HG03432 (cell line): ENCODE results near the gene CTDSPL.
"Not testable (repeated sequence)": the region's sequence is repeated elsewhere in the genome, so short reads cannot be mapped to it uniquely, and the experiment has no call there.

Experiments
- ATAC-seq: cut with Tn5 transposase; IDR thresholded peaks from one replicate; pipeline ENCODE4 v1.9.1; 2021; ENCODE audit warnings: mild to moderate bottlenecking, moderate library complexity; ENCODE audit not compliant: unreplicated experiment

Gene CTDSPL

DNA sequence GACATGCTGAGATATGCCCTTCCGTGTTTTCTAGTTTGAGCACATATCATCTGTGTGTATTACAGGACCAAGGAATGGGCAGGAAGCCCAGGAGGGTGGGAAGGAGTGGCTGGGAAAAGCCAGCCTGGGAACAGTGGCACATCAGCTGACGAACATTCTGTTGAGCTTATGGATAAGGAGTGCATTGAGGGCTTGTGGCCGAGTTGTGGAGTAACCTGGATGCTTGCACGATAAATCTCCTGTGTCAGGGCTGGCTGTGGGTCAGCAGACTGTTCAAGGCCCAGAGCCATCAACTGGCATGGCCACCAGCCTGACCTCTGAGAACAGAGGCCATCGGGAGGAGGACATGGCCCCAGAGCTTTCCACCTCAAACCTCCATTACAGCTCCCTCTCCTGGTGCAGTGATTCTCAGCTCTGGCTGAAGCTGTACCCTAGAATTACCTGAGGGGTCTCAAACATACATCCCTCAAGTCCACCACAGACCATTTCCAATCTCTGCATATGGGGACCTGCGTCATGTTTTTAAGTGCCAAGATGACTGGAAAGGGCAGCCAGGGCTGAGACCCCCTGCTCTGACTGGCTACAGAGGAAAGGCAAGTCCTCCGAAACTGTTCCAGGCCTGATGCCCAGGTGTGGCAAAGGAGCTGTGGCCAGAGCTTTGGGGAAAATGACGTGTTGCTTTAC is 124.1 kb downstream of the CTDSPL start:
- no peak for ATAC-seq

DNA sequence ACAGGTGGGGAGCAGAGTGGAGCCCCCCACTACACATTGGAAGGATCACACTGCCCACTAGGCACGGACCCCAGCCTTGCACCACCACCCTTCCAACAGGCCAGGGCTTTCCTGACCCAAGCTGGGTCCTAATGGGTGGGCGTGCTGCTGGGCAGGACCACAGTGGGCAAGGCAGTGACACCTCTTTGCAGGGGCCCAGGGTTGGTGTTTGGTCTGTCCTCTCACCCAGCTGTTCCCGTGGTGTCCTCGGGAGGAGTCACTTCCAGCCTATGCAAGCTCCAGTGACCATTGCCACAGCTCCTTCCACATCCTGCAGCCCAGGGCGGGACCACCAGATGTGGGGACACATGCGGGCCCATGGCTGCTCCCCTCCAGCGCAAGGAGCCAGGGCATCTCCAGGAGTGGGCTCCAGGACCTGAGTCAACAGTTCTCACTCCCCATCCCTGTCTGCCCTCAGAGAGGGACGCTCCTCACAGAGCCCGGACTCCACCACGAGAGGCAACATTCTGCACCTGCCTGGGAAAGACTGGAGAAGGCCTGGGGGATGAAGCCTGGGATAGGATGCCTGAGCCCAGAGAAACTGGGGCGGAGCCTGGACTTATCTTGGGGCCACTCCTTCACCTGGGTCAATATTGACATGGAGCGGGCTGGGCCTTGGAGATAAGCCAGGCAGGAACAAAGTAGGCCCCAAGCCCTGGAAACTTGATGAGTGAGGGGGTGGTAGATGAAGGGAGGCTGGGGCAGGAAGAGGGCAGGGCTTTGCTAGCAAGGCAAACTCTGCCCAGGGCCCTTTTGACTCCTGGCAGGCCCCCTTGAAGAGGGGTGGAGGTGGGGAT is 125.0 kb downstream of the CTDSPL start:
- ATAC-seq, result no peak

DNA sequence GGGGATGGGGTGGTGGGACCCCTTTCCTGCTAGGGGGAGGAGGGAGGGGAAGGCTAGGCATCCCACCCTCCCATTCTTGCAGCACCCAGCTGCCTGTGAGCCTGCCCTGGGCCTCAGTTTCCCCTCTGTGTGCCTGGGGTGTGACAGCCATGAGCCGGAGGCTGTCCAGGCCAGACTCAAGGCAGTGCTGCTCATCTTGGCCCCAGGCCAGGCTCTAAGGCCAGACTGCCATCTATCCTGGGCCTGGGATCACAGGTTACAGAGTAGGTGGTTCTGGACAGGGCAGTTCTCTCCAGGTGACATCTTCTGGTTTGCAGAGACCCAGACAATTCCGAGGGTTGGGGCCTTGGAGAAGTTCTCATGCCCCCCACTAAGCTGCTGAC is 125.6 kb downstream of the CTDSPL start:
- ATAC-seq, result no peak

DNA sequence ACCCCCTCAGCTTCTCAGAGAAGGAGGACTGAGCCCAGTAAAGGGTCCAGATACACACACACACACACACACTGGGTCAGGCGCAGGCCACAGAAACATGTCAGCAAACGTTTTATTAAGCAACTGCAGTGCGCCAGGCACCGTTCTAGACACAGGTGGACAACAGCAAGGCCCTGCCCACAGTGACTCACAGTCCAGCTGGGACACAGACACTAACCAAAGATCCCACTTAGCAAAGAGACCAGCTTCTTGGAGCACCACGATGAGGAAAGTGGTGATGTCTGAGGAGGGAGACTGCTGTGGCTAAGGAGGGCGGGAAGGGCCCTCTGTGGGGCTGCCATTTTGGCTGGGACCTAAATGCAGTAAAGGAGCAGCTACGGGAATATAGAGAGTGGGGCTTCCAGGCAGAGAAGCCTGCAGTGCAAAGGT is 126.1 kb downstream of the CTDSPL start:
- ATAC-seq, result no peak

DNA sequence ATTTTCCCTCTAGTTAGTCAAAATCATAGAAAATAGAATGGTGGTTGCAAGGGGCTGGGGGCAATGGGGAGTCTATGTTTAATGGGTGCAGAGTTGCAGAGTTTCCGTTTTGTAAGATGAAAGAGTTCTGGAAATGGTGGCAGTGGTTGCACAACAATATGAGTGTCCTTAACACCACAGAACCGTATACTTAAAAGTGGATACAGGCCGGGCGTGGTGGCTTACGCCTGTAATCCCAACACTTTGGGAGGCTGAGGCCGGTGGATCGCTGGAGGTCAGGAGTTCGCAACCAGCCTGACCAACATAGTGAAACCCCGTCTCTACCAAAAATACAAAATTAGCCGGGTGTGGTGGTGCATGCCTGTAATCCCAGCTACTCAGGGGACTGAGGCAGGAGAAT is 126.7 kb downstream of the CTDSPL start:
- ATAC-seq, result not testable (repeated sequence)

DNA sequence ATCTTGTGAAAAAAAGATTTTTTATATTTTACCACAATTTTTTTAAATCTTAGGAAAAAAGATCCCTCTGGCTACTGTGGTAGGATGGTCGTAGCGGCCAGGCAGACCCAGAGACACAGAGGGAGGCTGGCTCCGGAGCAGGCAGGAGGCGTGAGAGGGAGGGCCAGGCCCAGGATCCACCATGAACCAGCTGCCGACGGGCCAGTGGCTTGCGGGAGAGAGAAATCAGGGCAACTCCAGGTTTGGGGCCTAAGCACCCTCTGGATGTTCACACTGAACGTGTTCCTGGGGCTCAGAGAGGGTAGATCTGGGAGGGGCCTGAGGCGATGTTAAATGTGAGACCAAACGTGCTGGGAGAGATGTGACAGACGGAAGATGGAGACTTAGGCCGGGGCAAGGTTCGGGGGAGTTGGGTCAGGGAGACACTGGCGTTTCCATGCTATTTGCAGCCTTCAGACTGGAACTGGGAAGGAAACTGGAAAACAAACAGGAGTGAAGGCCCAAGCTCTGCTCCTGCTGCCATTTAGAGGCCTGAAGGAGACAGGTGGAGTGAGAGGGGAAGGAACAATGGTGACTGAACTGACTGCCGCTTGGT is 127.3 kb downstream of the CTDSPL start:
- ATAC-seq, result no peak

DNA sequence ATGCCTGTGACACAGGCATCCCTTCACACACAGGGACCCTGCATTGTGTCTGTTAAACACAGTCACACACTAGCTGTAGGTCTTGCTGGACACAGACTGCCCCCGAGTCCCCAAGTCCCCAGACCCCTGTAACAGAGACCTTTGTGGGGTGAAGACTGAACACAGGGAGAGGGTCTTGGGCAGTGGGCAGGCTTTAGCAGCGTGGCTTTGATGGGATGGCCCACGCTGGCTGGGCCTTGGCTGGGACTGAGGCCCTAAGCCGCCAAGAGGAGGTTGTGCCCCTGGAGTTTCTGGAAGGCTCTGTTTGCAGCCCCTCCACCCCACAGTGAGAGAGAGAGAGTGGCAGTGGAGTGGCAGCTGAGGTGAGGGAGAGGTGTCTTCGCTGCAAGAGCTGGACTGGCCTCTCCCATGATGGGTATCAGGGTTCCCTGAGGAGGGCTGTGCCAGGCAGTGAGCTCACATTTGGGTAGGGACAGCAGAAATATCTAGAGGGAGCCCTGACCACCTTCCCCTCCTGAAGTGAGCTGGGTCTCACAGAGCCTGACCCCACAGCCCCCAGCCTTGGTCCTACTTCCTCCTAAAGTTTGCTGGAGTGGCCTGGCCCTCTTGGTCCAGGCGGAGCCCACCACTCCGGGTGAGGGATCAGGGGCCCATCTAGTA is 128.3 kb downstream of the CTDSPL start:
- ATAC-seq, result no peak

DNA sequence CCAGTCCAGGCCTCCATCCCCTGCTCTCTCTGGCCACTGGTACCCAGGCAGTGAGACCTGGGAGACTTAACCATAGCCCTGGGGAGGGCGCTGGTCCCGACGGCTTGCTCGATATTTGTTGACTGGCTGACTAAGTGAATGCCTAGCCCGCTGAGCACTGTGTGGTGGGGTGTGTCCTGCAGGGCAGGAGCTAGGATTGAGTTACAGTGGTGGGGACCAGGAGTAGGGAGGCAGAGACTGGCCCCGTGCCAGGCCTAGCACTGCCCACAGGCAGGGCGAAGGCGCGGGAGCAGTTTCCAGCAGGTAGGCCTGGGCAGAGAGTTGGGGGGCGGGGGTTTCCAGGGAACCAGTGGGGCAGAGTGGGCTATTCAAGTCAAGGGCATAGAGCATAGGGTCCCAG is 128.8 kb downstream of the CTDSPL start, which contains the start of gene VILL:
Gene VILL (plus strand): TSS at position 260 of the 400 bp plus-strand sequence. CDS start 2,887 bp downstream, outside the sequence.
- no peak for ATAC-seq

DNA sequence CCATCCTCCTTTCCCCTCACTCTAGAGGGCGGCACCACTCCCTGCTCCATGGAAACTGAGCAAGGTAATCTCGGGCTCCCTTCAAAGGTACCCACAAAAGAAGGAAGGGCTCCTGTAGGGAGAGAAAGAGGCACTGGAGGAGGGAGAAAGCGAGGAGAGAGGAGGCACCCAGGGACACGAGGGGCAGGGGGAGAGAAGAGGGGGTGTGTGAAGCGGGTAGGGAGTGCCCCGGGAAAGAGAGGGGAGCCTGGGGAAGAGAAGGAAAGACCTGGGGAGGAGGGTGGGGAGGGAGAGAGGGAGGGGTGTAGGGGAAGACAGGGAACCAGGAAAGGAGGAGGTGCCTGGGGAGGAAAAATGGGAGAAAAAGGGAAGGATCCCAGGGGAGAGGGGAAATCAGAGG is 129.4 kb downstream of the CTDSPL start:
- ATAC-seq, result no peak

DNA sequence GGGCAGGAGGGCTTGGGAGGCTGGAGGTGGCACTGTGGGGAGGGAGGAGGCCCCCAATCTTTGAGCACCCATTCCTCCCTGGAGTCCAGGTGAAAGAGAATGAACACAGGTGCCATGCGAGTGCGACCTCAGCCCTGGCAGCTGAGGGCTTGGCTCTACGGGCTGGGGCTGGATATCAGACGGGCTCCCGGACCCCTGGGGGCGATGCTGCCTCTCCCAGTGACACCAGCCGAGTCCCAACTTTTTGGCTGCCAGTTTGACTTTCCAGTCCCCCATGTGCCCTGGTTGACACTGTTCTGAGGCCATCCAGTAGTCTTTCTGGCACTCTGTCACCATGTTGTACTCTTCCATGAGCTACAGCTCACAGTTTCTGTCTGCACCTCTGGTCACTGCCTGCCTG is 130.1 kb downstream of the CTDSPL start:
- no peak for ATAC-seq

DNA sequence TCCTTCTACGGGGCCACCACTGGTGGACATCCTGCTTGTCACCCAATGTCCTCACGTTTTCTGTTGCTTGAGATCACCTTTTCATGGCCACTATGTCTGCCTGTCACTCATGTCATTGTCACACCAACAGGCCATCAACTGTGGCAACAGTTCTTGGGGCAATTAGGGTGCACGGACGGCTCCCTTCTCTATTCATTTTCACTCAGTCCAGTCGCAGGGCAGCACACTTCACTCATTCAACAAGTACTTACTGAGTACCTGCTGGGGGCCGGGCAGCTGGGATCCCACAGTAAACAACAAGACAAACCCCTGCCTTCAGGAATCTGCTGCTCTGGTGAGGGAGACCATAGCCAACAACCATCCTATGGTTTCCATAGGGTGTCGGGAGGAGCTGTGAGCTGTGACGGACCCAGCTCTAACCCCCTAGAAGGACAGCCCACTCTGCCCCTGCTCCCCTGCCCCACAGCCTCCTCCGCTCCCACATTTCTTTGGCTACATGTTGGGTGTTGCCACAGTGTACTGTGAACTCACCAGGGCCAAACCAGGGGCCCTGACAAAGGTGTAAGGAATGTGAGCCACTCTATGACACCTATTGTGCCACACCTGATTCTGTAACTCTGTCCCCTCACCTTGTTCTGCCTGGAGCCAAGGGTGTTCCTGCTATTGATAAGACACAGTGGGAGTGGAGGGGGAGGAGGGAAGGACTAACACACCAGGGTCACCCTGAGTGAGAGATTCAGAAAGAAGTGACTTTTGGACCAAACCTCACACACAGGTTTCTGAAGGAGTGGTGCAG is 130.8 kb downstream of the CTDSPL start:
- ATAC-seq, result no peak

DNA sequence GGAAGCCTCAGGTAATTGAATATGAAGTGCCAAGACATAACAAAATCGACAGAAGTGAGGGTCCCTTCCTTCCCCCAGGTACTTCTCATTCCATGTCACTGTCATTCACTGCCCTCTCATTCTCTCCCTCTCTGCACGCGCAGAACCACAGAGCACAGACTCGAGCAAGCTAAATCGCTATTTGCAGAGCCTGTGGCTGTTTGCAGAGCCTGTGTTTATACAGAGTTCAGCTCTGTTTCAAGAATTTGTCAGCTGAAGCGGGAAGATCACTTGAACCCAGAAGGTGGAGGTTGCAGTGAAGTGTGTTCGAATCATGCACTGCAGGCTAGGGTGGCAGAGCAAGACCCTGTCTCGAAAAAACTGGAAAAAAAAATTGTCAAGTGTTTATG is 131.4 kb downstream of the CTDSPL start:
- ATAC-seq, result no peak

DNA sequence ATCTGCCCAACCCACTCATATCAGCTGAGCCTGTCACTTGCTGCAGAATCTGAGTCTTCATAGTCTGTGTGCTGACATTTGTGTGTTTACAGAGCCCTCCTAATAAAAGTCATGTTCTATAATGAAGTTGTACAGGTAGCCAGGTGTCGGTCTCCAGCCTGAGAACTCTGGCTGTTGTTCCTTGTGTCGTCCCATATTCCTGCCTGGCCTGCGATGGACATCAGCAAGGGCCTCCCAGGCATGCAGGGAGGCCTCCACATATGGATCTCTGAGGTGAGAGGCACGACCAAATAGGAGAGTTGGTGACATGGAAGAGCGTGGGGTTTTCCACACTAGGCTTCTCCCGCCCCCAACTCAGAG is 131.8 kb downstream of the CTDSPL start:
- no peak for ATAC-seq

DNA sequence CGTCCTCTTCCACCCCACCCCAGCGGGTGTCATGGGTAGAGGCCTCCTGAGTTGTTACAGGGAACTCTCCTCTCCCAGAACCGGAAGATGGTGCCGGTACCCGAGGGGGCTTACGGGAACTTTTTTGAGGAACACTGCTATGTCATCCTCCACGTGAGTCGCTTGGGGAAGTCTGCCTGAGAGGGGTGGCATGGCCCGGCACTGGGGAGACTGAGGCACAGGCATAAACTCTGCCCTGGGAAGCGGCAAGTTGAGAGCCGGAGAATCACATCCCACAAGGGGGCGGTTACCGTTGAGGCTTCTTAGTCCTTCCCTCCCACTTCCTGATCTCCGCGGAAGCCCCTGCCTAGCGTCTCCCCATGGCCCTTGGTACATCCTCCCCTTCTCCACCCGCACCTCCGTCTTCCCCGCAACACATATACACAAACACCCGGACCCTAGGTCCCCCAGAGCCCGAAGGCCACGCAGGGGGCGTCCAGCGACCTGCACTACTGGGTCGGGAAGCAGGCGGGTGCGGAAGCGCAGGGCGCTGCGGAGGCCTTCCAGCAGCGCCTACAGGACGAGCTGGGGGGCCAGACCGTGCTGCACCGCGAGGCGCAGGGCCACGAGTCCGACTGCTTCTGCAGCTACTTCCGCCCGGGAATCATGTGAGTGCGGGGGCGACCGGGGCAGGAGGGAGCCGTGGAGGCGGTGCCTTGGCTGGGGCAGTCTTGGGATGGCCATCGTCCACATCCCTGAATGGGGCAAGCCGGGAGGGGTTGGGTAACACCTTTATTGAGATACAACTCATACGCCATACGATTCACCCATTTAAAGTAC is 132.3 kb downstream of the CTDSPL start:
- ATAC-seq, result peak; percentile 72

DNA sequence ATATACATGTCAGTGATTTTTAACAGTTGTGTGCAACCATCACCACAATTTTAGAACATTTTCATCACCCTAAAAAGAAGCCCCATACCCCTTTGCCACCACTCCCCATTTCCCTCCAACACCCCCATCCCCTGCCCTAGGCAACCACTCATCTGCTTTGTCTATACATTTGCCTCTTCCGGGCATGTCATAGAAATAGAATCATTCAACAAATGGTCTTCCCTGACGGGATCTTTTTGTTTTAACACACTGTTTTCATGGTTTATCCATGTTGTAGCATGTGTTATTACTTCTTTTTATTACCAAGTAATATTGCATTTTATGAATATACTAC is 132.9 kb downstream of the CTDSPL start:
- ATAC-seq, result no peak

DNA sequence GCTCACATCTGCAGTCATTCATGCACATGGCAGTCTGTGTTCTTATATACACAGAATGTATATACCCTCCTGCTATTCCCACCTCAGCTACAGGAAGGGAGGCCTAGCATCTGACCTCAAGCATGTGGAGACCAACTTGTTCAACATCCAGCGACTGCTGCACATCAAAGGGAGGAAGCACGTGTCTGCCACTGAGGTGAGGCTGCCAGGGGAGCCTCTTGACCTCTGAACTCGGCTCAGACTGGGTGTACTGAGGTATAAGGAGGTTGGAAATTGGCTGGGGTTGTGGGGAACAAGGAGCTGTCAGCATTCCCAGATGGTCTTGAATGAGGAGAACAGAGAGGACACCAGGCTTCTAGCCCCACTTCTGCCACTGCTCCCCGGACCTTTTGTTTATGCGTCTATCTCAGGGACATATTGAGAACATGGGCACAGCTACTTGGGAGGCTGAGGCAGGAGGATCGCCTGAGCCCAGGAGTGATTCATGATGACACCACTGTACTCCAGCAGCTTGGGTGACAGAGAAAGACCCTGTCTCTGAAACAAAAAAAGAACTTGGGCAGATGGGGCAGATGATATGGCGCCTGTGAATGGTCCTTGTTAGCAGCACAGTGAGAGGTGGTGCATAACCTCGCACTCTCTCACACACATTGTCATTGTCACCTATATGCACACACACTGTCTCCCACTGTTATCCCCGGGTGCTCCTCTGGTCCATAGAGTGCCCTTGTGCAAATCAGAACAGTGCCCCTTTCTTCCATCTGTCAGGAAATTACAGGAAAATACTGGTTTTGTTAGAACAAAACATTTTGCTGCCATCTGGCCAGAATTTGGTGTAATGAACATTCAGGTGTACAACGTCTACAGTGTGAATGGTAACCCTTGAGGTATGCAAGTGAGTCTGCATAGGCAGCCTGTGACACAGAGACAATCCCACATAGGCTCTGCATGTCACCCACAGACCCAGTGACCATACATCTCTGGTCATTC is 134.3 kb downstream of the CTDSPL start:
- ATAC-seq, result no peak

DNA sequence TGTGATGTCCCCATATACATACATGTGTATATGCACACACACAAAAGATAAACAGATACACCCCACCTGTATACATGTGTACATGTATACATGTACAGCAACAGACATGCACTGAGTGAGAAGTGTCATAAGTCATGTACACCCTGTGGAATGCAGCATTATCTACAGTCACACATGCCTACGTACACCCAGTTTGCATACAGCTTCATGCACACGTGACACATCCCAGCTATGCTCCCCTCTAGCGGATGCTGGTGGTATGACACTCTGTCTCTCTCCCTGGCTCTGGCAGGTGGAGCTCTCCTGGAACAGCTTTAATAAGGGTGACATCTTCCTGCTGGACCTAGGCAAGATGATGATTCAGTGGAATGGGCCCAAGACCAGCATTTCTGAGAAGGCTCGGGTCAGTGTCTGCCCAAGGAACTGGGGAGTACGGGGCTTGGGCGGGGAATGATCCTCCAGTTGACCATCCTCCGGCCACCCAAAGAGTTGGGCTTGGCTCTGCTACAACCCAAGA is 135.2 kb downstream of the CTDSPL start:
- ATAC-seq, result peak; percentile 53

DNA sequence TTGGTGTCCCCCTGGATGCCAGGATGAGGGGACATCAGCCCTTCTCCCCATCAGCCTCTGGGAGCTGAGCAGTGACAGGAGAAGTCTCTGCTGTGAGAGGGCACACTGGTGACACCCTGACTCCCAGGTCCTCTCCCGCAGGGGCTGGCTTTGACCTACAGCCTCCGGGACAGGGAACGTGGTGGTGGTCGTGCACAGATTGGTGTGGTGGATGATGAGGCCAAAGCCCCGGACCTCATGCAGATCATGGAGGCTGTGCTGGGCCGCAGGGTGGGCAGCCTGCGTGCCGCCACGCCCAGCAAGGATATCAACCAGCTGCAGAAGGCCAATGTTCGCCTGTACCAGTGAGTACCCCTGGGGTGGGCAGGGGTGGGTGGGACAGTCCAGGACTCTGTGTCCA is 135.7 kb downstream of the CTDSPL start:
- ATAC-seq, result no peak
